NCI-H2196 (cell line): ENCODE data around the gene MEGF11.
A peak's percentile ranks its signal among the peaks of the same experiment; 100 is the strongest.

Experiments
- DNase-seq: peaks from one replicate; lab custom pipeline; 2025; ENCODE audit not compliant: unreplicated experiment; lab: John Stamatoyannopoulos, UW

Gene MEGF11

GRCh38 chr15:65925338-65925737 lies 328.2 kb downstream of the MEGF11 start:
- no peak for DNase-seq

GRCh38 chr15:65924004-65924403 lies 329.5 kb downstream of the MEGF11 start:
- no peak for DNase-seq

- DNase-seq, result no peak
Measured at GRCh38 chr15:65923264-65923663, 330.3 kb downstream of the MEGF11 start.

- no peak for DNase-seq
Measured at GRCh38 chr15:65922621-65923020, 330.9 kb downstream of the MEGF11 start.

- DNase-seq, result no peak
Measured at GRCh38 chr15:65921780-65922179, 331.8 kb downstream of the MEGF11 start.

- no peak for DNase-seq
Measured at GRCh38 chr15:65920825-65921309, 332.7 kb downstream of the MEGF11 start.

GRCh38 chr15:65920121-65920520 lies 333.4 kb downstream of the MEGF11 start:
- DNase-seq, result no peak

GRCh38 chr15:65919353-65919752 lies 334.2 kb downstream of the MEGF11 start:
- DNase-seq, result no peak

- no peak for DNase-seq
Measured at GRCh38 chr15:65918945-65919344, 334.6 kb downstream of the MEGF11 start.

GRCh38 chr15:65918357-65918920 lies 335.1 kb downstream of the MEGF11 start:
- no peak for DNase-seq

GRCh38 chr15:65917936-65918335 lies 335.6 kb downstream of the MEGF11 start:
- no peak for DNase-seq

GRCh38 chr15:65917407-65917756 lies 336.2 kb downstream of the MEGF11 start:
- DNase-seq, result no peak

GRCh38 chr15:65916664-65917406 lies 336.7 kb downstream of the MEGF11 start:
- DNase-seq, result peak; percentile 63

- no peak for DNase-seq
Measured at GRCh38 chr15:65916041-65916663, 337.4 kb downstream of the MEGF11 start.

GRCh38 chr15:65914981-65915925 lies 338.3 kb downstream of the MEGF11 start:
- no peak for DNase-seq

- no peak for DNase-seq
Measured at GRCh38 chr15:65914386-65914785, 339.2 kb downstream of the MEGF11 start.

- DNase-seq, result no peak
Measured at GRCh38 chr15:65913631-65914199, 339.8 kb downstream of the MEGF11 start.

GRCh38 chr15:65912235-65912634 lies 341.3 kb downstream of the MEGF11 start:
- DNase-seq, result no peak

- DNase-seq, result no peak
Measured at GRCh38 chr15:65910341-65910740, 343.2 kb downstream of the MEGF11 start.

GRCh38 chr15:65909831-65910230 lies 343.7 kb downstream of the MEGF11 start:
- no peak for DNase-seq

- DNase-seq, result no peak
Measured at GRCh38 chr15:65908876-65909275, 344.7 kb downstream of the MEGF11 start.
